Mucosa of stomach (tissue), 1 donor: ENCODE data around the gene KRTAP2-1.
"Not testable (repeated sequence)": the region's sequence is repeated elsewhere in the genome, so short reads cannot be mapped to it uniquely, and the experiment has no call there.

Experiments
- H3K27me3 ChIP-seq: one replicate; pipeline ENCODE4 v1.7.0; 2013; ENCODE audit warnings: mild to moderate bottlenecking, low read length; ENCODE audit not compliant: control insufficient read depth, insufficient read depth
- H3K36me3 ChIP-seq: one replicate; pipeline ENCODE4 v1.7.0; 2013; ENCODE audit warnings: low read length; ENCODE audit not compliant: control insufficient read depth, insufficient read depth
- H3K4me1 ChIP-seq: one replicate; pipeline ENCODE4 v1.7.0; 2013; ENCODE audit warnings: mild to moderate bottlenecking, low read length; ENCODE audit not compliant: control insufficient read depth, insufficient read depth
- H3K4me3 ChIP-seq: one replicate; pipeline ENCODE4 v1.7.0; 2013; ENCODE audit warnings: low read length
- H3K9ac ChIP-seq: one replicate; pipeline ENCODE4 v1.7.0; 2013; ENCODE audit warnings: mild to moderate bottlenecking, low read length, moderate library complexity
- H3K9me3 ChIP-seq: one replicate; pipeline ENCODE4 v1.7.0; 2013; ENCODE audit warnings: mild to moderate bottlenecking, low read length, moderate library complexity; ENCODE audit not compliant: control insufficient read depth
- donor health status: Pancreatic carcinoma.

KRTAP2-1 gene

GRCh38 chr17:41065829-41066624, 18.9 kb upstream of the KRTAP2-1 start, which contains the start of gene KRTAP2-4:
TSS of gene KRTAP2-4 (minus strand) at chr17:41065879. CDS start at chr17:41065845, 34 bp downstream.
- H3K36me3 ChIP-seq, result no peaks in the 10 kb centered on the region
- no peaks in the 10 kb centered on the region for H3K9me3 ChIP-seq
- no peaks in the 10 kb centered on the region for H3K4me1 ChIP-seq
- no peaks in the 10 kb centered on the region for H3K27me3 ChIP-seq
- no peak within 1 kb of the TSS for H3K9ac ChIP-seq
- H3K4me3 ChIP-seq, result no peak within 1 kb of the TSS

DNA sequence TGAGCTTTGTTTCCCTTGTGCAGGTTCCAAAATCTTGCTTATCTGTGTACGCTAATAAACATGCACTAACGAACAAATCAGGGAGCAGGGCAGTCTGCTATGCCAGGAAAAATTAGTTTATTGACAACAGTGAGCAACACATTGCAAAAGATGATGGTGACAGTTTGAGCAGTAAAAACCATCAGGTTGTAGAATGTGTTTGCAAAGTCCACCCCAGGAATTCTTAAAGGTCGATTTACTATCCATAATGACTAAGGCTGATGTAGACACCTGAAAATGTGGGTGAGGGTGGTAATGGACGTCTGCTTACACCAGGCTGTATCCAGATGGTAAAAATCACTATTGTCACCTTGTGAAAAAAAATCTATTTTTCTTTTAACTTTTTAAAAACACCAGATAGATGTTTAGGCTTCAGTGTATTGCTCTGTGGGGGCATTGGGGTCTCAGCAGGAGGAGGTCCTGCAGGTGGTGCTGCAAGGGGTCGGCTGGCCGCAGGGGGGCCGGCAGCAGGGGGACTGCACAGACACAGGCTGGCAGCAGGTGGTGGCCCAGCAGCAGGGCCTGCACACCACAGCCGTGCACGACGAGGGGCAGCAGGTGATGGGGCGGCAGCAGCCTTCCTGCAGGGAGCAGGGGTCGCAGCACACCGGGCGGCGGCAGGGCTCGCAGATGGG, 18.0 kb upstream of the KRTAP2-1 start:
- H3K36me3 ChIP-seq, H3K4me3 ChIP-seq, H3K9me3 ChIP-seq, H3K9ac ChIP-seq, H3K4me1 ChIP-seq, H3K27me3 ChIP-seq: not testable (repeated sequence)

- no peak overlapping the region for H3K4me3 ChIP-seq
- H3K4me1 ChIP-seq, result no peaks in the 10 kb centered on the region
- H3K36me3 ChIP-seq, result no peaks in the 10 kb centered on the region
- no peaks in the 10 kb centered on the region for H3K9me3 ChIP-seq
- no peak overlapping the region for H3K9ac ChIP-seq
- H3K27me3 ChIP-seq, result peaks cover 4% of the 10 kb centered on the region
Measured at GRCh38 chr17:41064301-41064700, 17.2 kb upstream of the KRTAP2-1 start.

DNA sequence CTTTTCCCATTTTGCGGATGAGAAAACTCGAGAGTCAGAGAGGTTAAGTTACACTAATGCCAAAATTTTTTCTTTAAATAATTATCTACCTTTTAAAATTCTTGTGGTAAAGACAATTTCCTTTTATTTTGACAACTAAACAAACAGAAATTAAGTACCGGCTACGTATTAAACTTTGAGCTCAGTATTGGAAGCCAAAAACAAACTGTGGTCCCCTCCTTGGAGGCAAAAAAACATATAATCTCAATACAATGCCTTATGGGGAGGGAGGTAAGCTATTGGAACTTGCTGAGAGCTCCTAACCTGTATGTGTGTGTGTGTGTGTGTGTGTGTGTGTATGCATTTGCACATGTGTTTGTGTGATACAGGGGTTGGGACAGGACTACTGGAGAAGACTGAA, 16.3 kb upstream of the KRTAP2-1 start:
- H3K4me3 ChIP-seq, result no peak overlapping the region
- H3K27me3 ChIP-seq, result peaks cover 4% of the 10 kb centered on the region
- H3K4me1 ChIP-seq, result no peaks in the 10 kb centered on the region
- H3K9ac ChIP-seq, result no peak overlapping the region
- H3K36me3 ChIP-seq, result no peaks in the 10 kb centered on the region
- H3K9me3 ChIP-seq, result no peaks in the 10 kb centered on the region

- Histone ChIP-seq H3K36me3 (no peaks in the 10 kb centered on the region), H3K27me3 (peaks cover 4% of the 10 kb centered on the region), H3K9ac (no peak overlapping the region), H3K9me3 (no peaks in the 10 kb centered on the region), H3K4me1 (no peaks in the 10 kb centered on the region), H3K4me3 (no peak overlapping the region)
Measured at GRCh38 chr17:41061964-41062363, 14.8 kb upstream of the KRTAP2-1 start.

GRCh38 chr17:41060052-41060604, 13.0 kb upstream of the KRTAP2-1 start, which contains the start of gene KRTAP2-3:
TSS of gene KRTAP2-3 (minus strand) at chr17:41060114. CDS start at chr17:41060050, 64 bp downstream.
- Histone ChIP-seq H3K9ac (no peak within 1 kb of the TSS), H3K36me3 (no peaks in the 10 kb centered on the region), H3K4me3 (no peak within 1 kb of the TSS), H3K9me3 (no peaks in the 10 kb centered on the region), H3K27me3 (peaks cover 4% of the 10 kb centered on the region), H3K4me1 (no peaks in the 10 kb centered on the region)

GRCh38 chr17:41059276-41060051, 12.3 kb upstream of the KRTAP2-1 start:
- not testable (repeated sequence) for H3K4me3 ChIP-seq, H3K9me3 ChIP-seq, H3K9ac ChIP-seq, H3K4me1 ChIP-seq, H3K27me3 ChIP-seq, H3K36me3 ChIP-seq

DNA sequence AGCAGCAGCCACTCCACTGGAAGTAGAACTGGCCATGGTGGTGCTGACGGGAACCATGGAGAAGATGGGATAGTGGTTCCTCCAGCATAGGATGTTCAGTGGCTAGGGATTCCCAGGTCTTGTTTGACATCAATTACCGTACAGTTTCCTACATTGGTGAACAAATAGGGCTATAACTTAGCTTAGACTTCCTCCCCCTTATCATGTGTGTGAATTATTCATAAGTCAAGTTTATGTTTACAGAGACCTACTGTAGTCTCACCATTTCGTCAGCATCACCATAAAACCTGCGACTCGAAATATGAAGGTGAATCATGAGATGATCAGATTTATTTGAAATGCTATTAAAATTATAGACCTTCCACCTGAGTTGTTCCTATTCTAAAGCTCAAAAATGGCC, 11.6 kb upstream of the KRTAP2-1 start:
- no peaks in the 10 kb centered on the region for H3K9me3 ChIP-seq
- H3K4me3 ChIP-seq, result no peak overlapping the region
- no peaks in the 10 kb centered on the region for H3K4me1 ChIP-seq
- no peak overlapping the region for H3K9ac ChIP-seq
- peaks cover 4% of the 10 kb centered on the region for H3K27me3 ChIP-seq
- H3K36me3 ChIP-seq, result no peaks in the 10 kb centered on the region

DNA sequence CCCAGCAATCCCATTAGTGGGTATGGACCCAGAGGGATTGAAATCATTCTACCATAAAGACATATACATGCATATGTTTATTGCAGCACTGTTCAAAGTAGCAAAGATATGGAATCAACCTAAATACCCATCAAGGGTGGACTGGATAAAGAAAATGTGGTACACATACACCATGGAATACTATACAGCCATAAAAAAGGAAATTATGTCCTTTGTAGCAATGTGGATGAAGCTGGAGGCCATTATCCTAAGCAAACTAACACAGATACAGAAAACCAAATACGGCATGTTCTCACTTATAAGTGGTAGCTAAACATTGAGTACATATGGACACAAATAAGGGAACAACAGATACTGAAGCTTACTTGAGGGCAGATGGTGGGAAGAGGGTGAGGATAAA, 10.4 kb upstream of the KRTAP2-1 start:
- H3K36me3 ChIP-seq, result no peaks in the 10 kb centered on the region
- H3K9ac ChIP-seq, result no peak overlapping the region
- H3K4me3 ChIP-seq, result no peak overlapping the region
- no peaks in the 10 kb centered on the region for H3K4me1 ChIP-seq
- peaks cover 4% of the 10 kb centered on the region for H3K27me3 ChIP-seq
- no peaks in the 10 kb centered on the region for H3K9me3 ChIP-seq

DNA sequence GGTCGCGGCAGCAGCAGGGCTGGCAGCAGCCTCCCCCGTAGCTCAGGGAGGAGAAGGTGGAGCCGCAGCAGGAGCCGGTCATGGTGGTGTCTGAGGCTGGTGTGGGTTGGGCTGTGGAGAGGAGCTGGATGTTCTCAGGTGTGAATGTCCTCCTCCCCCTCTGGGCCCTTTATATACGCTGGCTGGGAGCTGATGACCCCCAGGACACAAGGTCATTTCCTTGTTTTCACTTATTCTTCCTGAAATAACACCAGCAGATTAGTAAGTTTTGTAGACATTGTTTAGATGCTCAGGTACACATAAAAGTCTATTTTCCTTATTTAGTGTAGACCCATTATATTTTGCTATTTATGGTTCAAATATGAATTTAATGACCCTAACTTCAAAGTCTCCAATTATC, 8.0 kb upstream of the KRTAP2-1 start, which contains the start of gene KRTAP2-2:
Gene KRTAP2-2, minus strand, starts transcription at position 101 of the 400 bp plus-strand sequence. Its CDS starts 19 bp downstream, at position 82.
- not testable (repeated sequence) for H3K4me3 ChIP-seq, H3K9me3 ChIP-seq, H3K9ac ChIP-seq, H3K27me3 ChIP-seq, H3K4me1 ChIP-seq, H3K36me3 ChIP-seq

DNA sequence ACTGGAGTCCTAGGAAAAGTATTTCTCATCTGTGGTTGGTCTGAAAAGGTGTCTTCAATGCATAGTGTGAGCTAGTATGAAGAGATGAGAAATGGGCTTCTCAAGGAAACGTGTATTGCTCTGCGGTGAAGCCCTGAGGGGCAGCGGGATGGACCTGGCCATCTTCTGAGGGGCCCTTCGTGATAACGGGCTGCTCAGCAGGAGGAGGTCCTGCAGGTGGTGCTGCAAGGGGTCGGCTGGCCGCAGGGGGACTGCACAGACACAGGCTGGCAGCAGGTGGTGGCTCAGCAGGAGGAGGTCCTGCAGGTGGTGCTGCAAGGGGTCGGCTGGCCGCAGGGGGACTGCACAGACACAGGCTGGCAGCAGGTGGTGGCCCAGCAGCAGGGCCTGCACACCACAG, 7.4 kb upstream of the KRTAP2-1 start:
- H3K27me3 ChIP-seq, H3K9ac ChIP-seq, H3K4me3 ChIP-seq, H3K4me1 ChIP-seq, H3K9me3 ChIP-seq, H3K36me3 ChIP-seq: not testable (repeated sequence)
